Fibroblast of lung (primary cell): ENCODE measurements around the gene PPIC. TPM values are rescaled to one million over a fixed set of nuclear protein-coding genes. Genes with fewer than 3 reads are reported as not detected.

ENCODE experiments used
- DNase-seq, 2 donors: peaks; one replicate each; pipeline versions ENCODE4 v3.0.0 to v3.0.0-alpha.2; 2010; ENCODE audit warnings: low read depth in 2 of 2
- H2AFZ ChIP-seq: 2 replicates; pipeline ENCODE4 v1.5.1; 2012; ENCODE audit warnings: low read length, control low read depth, inconsistent platforms
- H3K27ac ChIP-seq: 2 replicates; pipeline ENCODE4 v1.5.1; 2011; ENCODE audit warnings: low read length, control low read depth; ENCODE audit not compliant: insufficient read depth
- H3K27me3 ChIP-seq: 2 replicates; pipeline ENCODE4 v1.5.1; 2011; ENCODE audit warnings: mild to moderate bottlenecking, low read length; ENCODE audit not compliant: control insufficient read depth, insufficient read depth
- H3K36me3 ChIP-seq: 2 replicates; pipeline ENCODE4 v1.5.1; 2011; ENCODE audit warnings: low read length; ENCODE audit not compliant: control insufficient read depth, insufficient read depth
- H3K4me1 ChIP-seq: 2 replicates; pipeline ENCODE4 v1.5.1; 2011; ENCODE audit warnings: low read length; ENCODE audit not compliant: control insufficient read depth, insufficient read depth; ENCODE audit errors: extremely low read depth
- H3K4me2 ChIP-seq: 2 replicates; pipeline ENCODE4 v1.5.1; 2011; ENCODE audit warnings: low read length, control low read depth; ENCODE audit not compliant: insufficient read depth; ENCODE audit errors: extremely low read depth
- H3K4me3 ChIP-seq, 4 experiments: fragments of 200-600 bp in 1 of 4; sonication (generic) in 1 of 4; replicated peaks in 1 of 4; 2 replicates each; pipeline ENCODE4 v1.5.1; 2011 to 2016; ENCODE audit warnings: low read length in 4 of 4, low read depth in 3 of 4, mild to moderate bottlenecking in 3 of 4, control low read depth in 2 of 4, inconsistent platforms in 1 of 4, mixed read lengths in 1 of 4; ENCODE audit not compliant: insufficient read depth in 1 of 4; ENCODE audit errors: control extremely low read depth in 1 of 4
- H3K79me2 ChIP-seq: 2 replicates; pipeline ENCODE4 v1.5.1; 2012; ENCODE audit warnings: mild to moderate bottlenecking, low read length, inconsistent platforms; ENCODE audit not compliant: control insufficient read depth, insufficient read depth
- H3K9ac ChIP-seq: 2 replicates; pipeline ENCODE4 v1.5.1; 2011; ENCODE audit warnings: mild to moderate bottlenecking, low read length, control low read depth; ENCODE audit not compliant: insufficient read depth
- H3K9me3 ChIP-seq: 2 replicates; pipeline ENCODE4 v1.5.1; 2012; ENCODE audit warnings: low read depth, low read length; ENCODE audit not compliant: control insufficient read depth, insufficient read depth
- H4K20me1 ChIP-seq: 2 replicates; pipeline ENCODE4 v1.5.1; 2011; ENCODE audit warnings: low read length; ENCODE audit not compliant: control insufficient read depth, insufficient read depth; ENCODE audit errors: extremely low read depth
- EZH2 ChIP-seq: IDR thresholded peaks from 2 replicates; pipeline ENCODE4 v1.5.1; 2012; ENCODE audit warnings: low read length, control low read depth, mild to moderate bottlenecking; ENCODE audit errors: missing control alignments
- polyA plus RNA-seq, 2 donors: library from polyadenylated mRNA; depleted of rRNA in 1 of 2; stranded (reverse) in 1 of 2; unstranded in 1 of 2; fragments of >200 nt; gene quantifications; 2 replicates each; pipeline ENCODE4 v1.2.1, GENCODE V29; 2011 to 2012; ENCODE audit warnings: missing spikeins in 1 of 2
- total RNA-seq: library from RNA; depleted of rRNA; stranded (reverse); fragments of >200 nt; gene quantifications from 2 replicates; pipeline ENCODE4 v1.2.1, GENCODE V29; 2014
- TF ChIP-seq, protein P1 (sequence below), 2 donors: IDR thresholded peaks in 1 of 2; conservative IDR thresholded peaks in 1 of 2; 1 replicate in 1 of 2; 2 replicates in 1 of 2; pipeline ENCODE4 v1.5.1; 2011 to 2012; ENCODE audit warnings: low read length in 2 of 2, control low read depth in 1 of 2, inconsistent platforms in 1 of 2, low read depth in 1 of 2, mild to moderate bottlenecking in 1 of 2

Gene PPIC
- total and polyA plus RNA-seq, 2 donors (not counting 1 experiment from before 2014, with no cell fraction given): 65.7 to 105 TPM

DNA sequence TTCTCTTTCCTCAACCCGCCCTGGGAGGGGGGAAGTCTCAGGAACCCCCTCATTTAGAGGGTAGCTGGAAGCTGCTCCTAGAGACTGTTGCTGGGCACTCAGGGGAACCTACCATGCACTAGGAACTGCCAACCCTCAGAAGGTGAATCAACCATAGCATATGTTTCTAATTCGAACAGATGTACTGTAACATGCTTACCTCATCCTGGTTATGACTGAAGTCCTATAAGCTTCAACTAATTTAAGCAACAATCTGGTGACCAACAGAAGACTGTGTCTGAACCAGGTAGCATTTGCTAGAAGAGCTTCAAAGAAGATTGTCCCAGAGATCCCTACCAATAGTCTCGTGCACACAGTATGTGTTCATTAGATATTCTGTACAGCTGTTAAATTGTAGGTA is 46.8 kb upstream of the PPIC start:
- Histone ChIP-seq H3K4me3 (no peak overlapping the region), H3K9ac (no peak overlapping the region), H4K20me1 (no peaks in the 10 kb centered on the region), H3K27me3 (no peaks in the 10 kb centered on the region), H2AFZ (no peak overlapping the region), H3K27ac (no peak overlapping the region), H3K9me3 (no peaks in the 10 kb centered on the region), H3K4me2 (no peak overlapping the region), H3K4me1 (no peaks in the 10 kb centered on the region), H3K36me3 (no peaks in the 10 kb centered on the region), H3K79me2 (no peaks in the 10 kb centered on the region)
- no peak for DNase-seq
- no peak for TF ChIP-seq EZH2
- TF ChIP-seq, protein P1, sequence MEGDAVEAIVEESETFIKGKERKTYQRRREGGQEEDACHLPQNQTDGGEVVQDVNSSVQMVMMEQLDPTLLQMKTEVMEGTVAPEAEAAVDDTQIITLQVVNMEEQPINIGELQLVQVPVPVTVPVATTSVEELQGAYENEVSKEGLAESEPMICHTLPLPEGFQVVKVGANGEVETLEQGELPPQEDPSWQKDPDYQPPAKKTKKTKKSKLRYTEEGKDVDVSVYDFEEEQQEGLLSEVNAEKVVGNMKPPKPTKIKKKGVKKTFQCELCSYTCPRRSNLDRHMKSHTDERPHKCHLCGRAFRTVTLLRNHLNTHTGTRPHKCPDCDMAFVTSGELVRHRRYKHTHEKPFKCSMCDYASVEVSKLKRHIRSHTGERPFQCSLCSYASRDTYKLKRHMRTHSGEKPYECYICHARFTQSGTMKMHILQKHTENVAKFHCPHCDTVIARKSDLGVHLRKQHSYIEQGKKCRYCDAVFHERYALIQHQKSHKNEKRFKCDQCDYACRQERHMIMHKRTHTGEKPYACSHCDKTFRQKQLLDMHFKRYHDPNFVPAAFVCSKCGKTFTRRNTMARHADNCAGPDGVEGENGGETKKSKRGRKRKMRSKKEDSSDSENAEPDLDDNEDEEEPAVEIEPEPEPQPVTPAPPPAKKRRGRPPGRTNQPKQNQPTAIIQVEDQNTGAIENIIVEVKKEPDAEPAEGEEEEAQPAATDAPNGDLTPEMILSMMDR (conservative IDR thresholded peaks at IDR 0.05 in 1 of 2, IDR thresholded peaks at IDR 0.05 in 1 of 2; ENCODE audit: low read depth in 1 of 2, low read length in 2 of 2): no peak

DNA sequence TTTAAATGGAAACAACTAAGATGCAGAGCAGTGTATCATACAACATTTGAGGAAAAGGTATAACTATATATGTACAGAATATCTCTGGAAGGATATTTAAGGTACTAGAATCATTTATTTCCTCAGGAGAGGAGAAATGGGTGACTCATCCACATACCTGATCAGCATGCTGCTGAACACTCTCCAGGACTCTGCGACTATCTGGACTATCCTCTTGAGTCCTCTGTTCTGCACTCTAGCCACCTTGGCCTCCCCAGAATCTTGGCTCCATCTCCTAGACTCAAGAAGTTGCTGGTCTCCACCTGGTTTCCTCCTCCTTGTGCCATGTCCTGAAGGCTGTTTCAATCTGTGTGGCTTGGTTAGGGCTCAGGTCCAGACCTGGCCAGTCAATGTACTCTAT is 43.7 kb upstream of the PPIC start:
- Histone ChIP-seq H4K20me1 (no peaks in the 10 kb centered on the region), H3K27ac (no peak overlapping the region), H3K4me1 (no peaks in the 10 kb centered on the region), H3K27me3 (no peaks in the 10 kb centered on the region), H3K79me2 (no peaks in the 10 kb centered on the region), H3K9ac (no peak overlapping the region), H3K36me3 (no peaks in the 10 kb centered on the region), H3K9me3 (no peaks in the 10 kb centered on the region), H3K4me3 (no peak overlapping the region), H2AFZ (no peak overlapping the region), H3K4me2 (no peak overlapping the region)
- DNase-seq: no peak
- no peak for TF ChIP-seq EZH2
- TF ChIP-seq, protein P1 (conservative IDR thresholded peaks at IDR 0.05 in 1 of 2, IDR thresholded peaks at IDR 0.05 in 1 of 2; ENCODE audit: low read depth in 1 of 2, low read length in 2 of 2): no peak

DNA sequence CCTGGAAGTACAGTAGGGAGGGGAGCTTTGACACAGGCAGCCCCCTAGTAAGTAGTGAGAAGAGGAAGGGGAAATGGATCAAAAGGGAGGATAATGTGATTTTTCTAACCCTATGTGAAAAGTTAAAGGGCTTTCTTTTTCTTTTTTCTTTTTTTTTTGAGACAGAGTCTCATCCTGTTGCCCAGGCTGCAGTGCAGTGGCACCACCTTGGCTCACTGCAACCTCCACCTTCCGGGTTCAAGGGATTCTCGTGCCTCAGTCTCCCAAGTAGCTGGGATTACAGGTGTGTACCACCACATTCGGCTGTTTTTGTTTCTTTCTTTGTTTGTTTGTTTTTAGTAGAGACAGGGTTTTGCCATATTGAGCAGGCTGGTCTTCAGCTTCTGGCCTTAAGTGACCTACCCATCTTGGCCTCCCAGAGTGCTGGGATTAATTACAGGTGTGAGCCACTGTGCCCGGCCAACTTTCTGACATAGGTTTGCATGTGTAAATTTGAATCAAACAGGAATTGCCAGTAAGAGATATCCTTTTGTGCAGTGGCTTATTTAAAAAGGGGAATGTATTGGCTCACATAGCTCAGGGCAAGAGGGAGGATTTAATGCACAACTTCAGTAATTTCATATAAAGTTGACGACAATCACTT is 39.1 kb upstream of the PPIC start:
- H3K27me3 ChIP-seq: no peaks in the 10 kb centered on the region
- H3K27ac ChIP-seq: no peak overlapping the region
- H3K79me2 ChIP-seq: no peaks in the 10 kb centered on the region
- H3K4me1 ChIP-seq: no peaks in the 10 kb centered on the region
- TF ChIP-seq EZH2: no peak
- TF ChIP-seq, protein P1 (conservative IDR thresholded peaks at IDR 0.05 in 1 of 2, IDR thresholded peaks at IDR 0.05 in 1 of 2; ENCODE audit: low read depth in 1 of 2, low read length in 2 of 2): no peak
- H4K20me1 ChIP-seq: no peaks in the 10 kb centered on the region
- H2AFZ ChIP-seq: no peak overlapping the region
- H3K36me3 ChIP-seq: no peaks in the 10 kb centered on the region
- H3K4me3 ChIP-seq: no peak overlapping the region
- DNase-seq: no peak
- no peaks in the 10 kb centered on the region for H3K9me3 ChIP-seq
- H3K4me2 ChIP-seq: no peak overlapping the region
- no peak overlapping the region for H3K9ac ChIP-seq
